ENCODE measurements around the gene CYP1B1.

- no peak for TF ChIP-seq CTCF (IDR thresholded peaks at IDR 0.05 in 4 of 5, conservative IDR thresholded peaks at IDR 0.05 in 1 of 5)
- no peak for TF ChIP-seq POLR2A (IDR thresholded peaks at IDR 0.05)
Observed at GRCh38 chr2:38093527-38094165, 17.7 kb upstream of the CYP1B1 start.

Data from gastrocnemius medialis (tissue), 4 donors.